WTC11 (cell line): ENCODE measurements around the gene DAPK1. TPM values are rescaled to one million over a fixed set of nuclear protein-coding genes. Genes with fewer than 3 reads are reported as not detected.

Experiments
- ATAC-seq: fragments of 200-7000 bp; cut with Tn5 transposase; 2 replicates; pipeline ENCODE4 v1.10.0; 2021; ENCODE audit warnings: mild to moderate bottlenecking, moderate library complexity
- CTCF ChIA-PET: fragments of 300-600 bp; sonication (Branson Sonifier 250); formaldehyde crosslinking; loops from one replicate; lab custom pipeline; 2021; ENCODE audit warnings: antibody characterized with exemption; lab: Charles Lee
- POLR2A ChIA-PET: fragments of 350-600 bp; sonication (Branson Sonifier 250); formaldehyde crosslinking; loops from one replicate; lab custom pipeline; 2021; ENCODE audit warnings: antibody characterized with exemption; lab: Charles Lee
- DNase-seq: peaks from one replicate; pipeline ENCODE4 v3.0.0; 2021; ENCODE audit warnings: low spot score
- H3K27ac Mint-ChIP-seq: 2 replicates; pipeline ENCODE4 v1.8.0; 2021; ENCODE audit warnings: mixed read lengths
- H3K27me3 Mint-ChIP-seq: 2 replicates; pipeline ENCODE4 v1.8.0; 2021; ENCODE audit warnings: low read depth, mild to moderate bottlenecking, moderate library complexity, mixed read lengths
- H3K36me3 Mint-ChIP-seq: 2 replicates; pipeline ENCODE4 v1.8.0; 2021; ENCODE audit warnings: mixed read lengths
- H3K4me1 Mint-ChIP-seq: 2 replicates; pipeline ENCODE4 v1.8.0; 2022; ENCODE audit warnings: mixed read lengths
- H3K4me3 Mint-ChIP-seq: 2 replicates; pipeline ENCODE4 v1.8.0; 2021; ENCODE audit warnings: mild to moderate bottlenecking, moderate library complexity, mixed read lengths
- H3K9me3 Mint-ChIP-seq: 2 replicates; pipeline ENCODE4 v1.8.0; 2021; ENCODE audit warnings: mixed read lengths
- CDX4 ChIP-seq: fragments of 250-450 bp; sonication (Bioruptor Pico); IDR thresholded peaks from 2 replicates; pipeline ENCODE4 v1.9.0; 2021; ENCODE audit warnings: moderate library complexity, mild to moderate bottlenecking, inconsistent platforms, borderline replicate concordance
- E2F5 ChIP-seq: sonication (generic); formaldehyde crosslinking; IDR thresholded peaks from 2 replicates; pipeline ENCODE4 v1.8.1; 2022; ENCODE audit warnings: mild to moderate bottlenecking, moderate library complexity, missing genetic modification reagents
- FOXJ3 ChIP-seq: sonication (generic); formaldehyde crosslinking; IDR thresholded peaks from 2 replicates; pipeline ENCODE4 v1.9.0; 2021; ENCODE audit warnings: missing genetic modification reagents, mild to moderate bottlenecking, borderline replicate concordance
- FOXK1 ChIP-seq: sonication (generic); formaldehyde crosslinking; IDR thresholded peaks from 2 replicates; pipeline ENCODE4 v1.8.0; 2022; ENCODE audit warnings: mild to moderate bottlenecking, moderate library complexity, missing genetic modification reagents
- FOXP1 ChIP-seq: sonication (generic); formaldehyde crosslinking; IDR thresholded peaks from 2 replicates; pipeline ENCODE4 v1.8.0; 2022; ENCODE audit warnings: missing genetic modification reagents, mild to moderate bottlenecking, moderate library complexity, borderline replicate concordance
- IRF2 ChIP-seq: sonication (generic); formaldehyde crosslinking; IDR thresholded peaks from 2 replicates; pipeline ENCODE4 v1.8.0; 2022; ENCODE audit warnings: low read depth, missing genetic modification reagents, borderline replicate concordance
- JAZF1 ChIP-seq: fragments of 250-450 bp; sonication (Bioruptor Pico); IDR thresholded peaks from 2 replicates; pipeline ENCODE4 v1.9.0; 2021; ENCODE audit warnings: moderate library complexity, mild to moderate bottlenecking, inconsistent platforms
- MXD4 ChIP-seq: fragments of 250-450 bp; sonication (Bioruptor Pico); IDR thresholded peaks from 2 replicates; pipeline ENCODE4 v1.8.0; 2021; ENCODE audit warnings: mild to moderate bottlenecking, moderate library complexity, borderline replicate concordance
- RELA ChIP-seq: sonication (generic); formaldehyde crosslinking; IDR thresholded peaks from 2 replicates; pipeline ENCODE4 v1.8.1; 2022; ENCODE audit warnings: missing genetic modification reagents, mild to moderate bottlenecking, borderline replicate concordance
- SMAD4 ChIP-seq: sonication (generic); formaldehyde crosslinking; IDR thresholded peaks from 2 replicates; pipeline ENCODE4 v1.8.0; 2022; ENCODE audit warnings: mild to moderate bottlenecking, missing genetic modification reagents
- SOX15 ChIP-seq: fragments of 250-450 bp; sonication (Bioruptor Pico); IDR thresholded peaks from 2 replicates; pipeline ENCODE4 v1.9.0; 2021; ENCODE audit warnings: mild to moderate bottlenecking
- SP1 ChIP-seq: sonication (generic); formaldehyde crosslinking; conservative IDR thresholded peaks from 2 replicates; pipeline ENCODE4 v1.8.1; 2022; ENCODE audit warnings: missing genetic modification reagents
- TCF7 ChIP-seq: sonication (generic); formaldehyde crosslinking; IDR thresholded peaks from 2 replicates; pipeline ENCODE4 v1.8.0; 2022; ENCODE audit warnings: mild to moderate bottlenecking, low read depth, missing genetic modification reagents, moderate library complexity
- TP53 ChIP-seq: sonication (generic); formaldehyde crosslinking; IDR thresholded peaks from 2 replicates; pipeline ENCODE4 v1.8.1; 2023; ENCODE audit warnings: mild to moderate bottlenecking, missing genetic modification reagents
- USF1 ChIP-seq: sonication (generic); formaldehyde crosslinking; IDR thresholded peaks from 2 replicates; pipeline ENCODE4 v1.8.0; 2022; ENCODE audit warnings: mild to moderate bottlenecking, missing genetic modification reagents
- USF2 ChIP-seq: sonication (generic); formaldehyde crosslinking; IDR thresholded peaks from 2 replicates; pipeline ENCODE4 v1.8.1; 2023; ENCODE audit warnings: mild to moderate bottlenecking, missing genetic modification reagents, moderate library complexity
- ZNF317 ChIP-seq: sonication (generic); formaldehyde crosslinking; IDR thresholded peaks from 2 replicates; pipeline ENCODE4 v1.8.1; 2023; ENCODE audit warnings: low read depth, mild to moderate bottlenecking, moderate library complexity, missing genetic modification reagents, borderline replicate concordance
- total RNA-seq: library from RNA; stranded (reverse); gene quantifications from 3 replicates; pipeline ENCODE4 v1.2.3, GENCODE V29; 2021
- TF ChIP-seq, protein P1 (sequence below): sonication (generic); formaldehyde crosslinking; IDR thresholded peaks from 2 replicates; pipeline ENCODE4 v1.8.1; 2022; ENCODE audit warnings: mild to moderate bottlenecking, missing genetic modification reagents, moderate library complexity, borderline replicate concordance
- TF ChIP-seq, protein P2 (sequence below): sonication (generic); formaldehyde crosslinking; IDR thresholded peaks from 2 replicates; pipeline ENCODE4 v1.8.0; 2023; ENCODE audit warnings: missing genetic modification reagents, mild to moderate bottlenecking, borderline replicate concordance
- TF ChIP-seq, protein P3 (sequence below): fragments of 250-450 bp; sonication (Bioruptor Pico); conservative IDR thresholded peaks from 2 replicates; pipeline ENCODE4 v1.9.0; 2021; ENCODE audit warnings: mild to moderate bottlenecking

Gene DAPK1
- total RNA-seq, 1 experiment from 2014 or later = 129 TPM

- TF ChIP-seq E2F5 (CRISPR knock-in tag) = no peak
- no peak for TF ChIP-seq FOXP1 (CRISPR knock-in tag)
These were observed 206.7 kb downstream of the DAPK1 start (continued) for GRCh38 chr9:87704342-87704741.

- H3K4me3 Mint-ChIP-seq = no peak overlapping the region
- no peaks in the 10 kb centered on the region for H3K9me3 Mint-ChIP-seq
- no peak for DNase-seq
- H3K36me3 Mint-ChIP-seq = peaks cover 59% of the 10 kb centered on the region
- H3K27me3 Mint-ChIP-seq = no peaks in the 10 kb centered on the region
- ATAC-seq = no peak
- ChIA-PET POLR2A (no interaction called here), CTCF (no interaction called here)
- TF ChIP-seq MXD4 (no peak), IRF2 (no peak), TCF7 (CRISPR knock-in tag) (no peak), SP1 (CRISPR knock-in tag) (no peak), FOXJ3 (CRISPR knock-in tag) (no peak), RELA (CRISPR knock-in tag) (no peak), CDX4 (CRISPR knock-in tag) (no peak), FOXK1 (CRISPR knock-in tag) (no peak), USF1 (CRISPR knock-in tag) (no peak), JAZF1 (CRISPR knock-in tag) (no peak), SMAD4 (CRISPR knock-in tag) (no peak), USF2 (CRISPR knock-in tag) (no peak), TP53 (CRISPR knock-in tag) (no peak), ZNF317 (CRISPR knock-in tag) (no peak), FOXP1 (CRISPR knock-in tag) (no peak), SOX15 (CRISPR knock-in tag) (no peak)
- TF ChIP-seq, protein P1, sequence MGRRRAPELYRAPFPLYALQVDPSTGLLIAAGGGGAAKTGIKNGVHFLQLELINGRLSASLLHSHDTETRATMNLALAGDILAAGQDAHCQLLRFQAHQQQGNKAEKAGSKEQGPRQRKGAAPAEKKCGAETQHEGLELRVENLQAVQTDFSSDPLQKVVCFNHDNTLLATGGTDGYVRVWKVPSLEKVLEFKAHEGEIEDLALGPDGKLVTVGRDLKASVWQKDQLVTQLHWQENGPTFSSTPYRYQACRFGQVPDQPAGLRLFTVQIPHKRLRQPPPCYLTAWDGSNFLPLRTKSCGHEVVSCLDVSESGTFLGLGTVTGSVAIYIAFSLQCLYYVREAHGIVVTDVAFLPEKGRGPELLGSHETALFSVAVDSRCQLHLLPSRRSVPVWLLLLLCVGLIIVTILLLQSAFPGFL (CRISPR knock-in tag) = no peak
- TF ChIP-seq, protein P2, sequence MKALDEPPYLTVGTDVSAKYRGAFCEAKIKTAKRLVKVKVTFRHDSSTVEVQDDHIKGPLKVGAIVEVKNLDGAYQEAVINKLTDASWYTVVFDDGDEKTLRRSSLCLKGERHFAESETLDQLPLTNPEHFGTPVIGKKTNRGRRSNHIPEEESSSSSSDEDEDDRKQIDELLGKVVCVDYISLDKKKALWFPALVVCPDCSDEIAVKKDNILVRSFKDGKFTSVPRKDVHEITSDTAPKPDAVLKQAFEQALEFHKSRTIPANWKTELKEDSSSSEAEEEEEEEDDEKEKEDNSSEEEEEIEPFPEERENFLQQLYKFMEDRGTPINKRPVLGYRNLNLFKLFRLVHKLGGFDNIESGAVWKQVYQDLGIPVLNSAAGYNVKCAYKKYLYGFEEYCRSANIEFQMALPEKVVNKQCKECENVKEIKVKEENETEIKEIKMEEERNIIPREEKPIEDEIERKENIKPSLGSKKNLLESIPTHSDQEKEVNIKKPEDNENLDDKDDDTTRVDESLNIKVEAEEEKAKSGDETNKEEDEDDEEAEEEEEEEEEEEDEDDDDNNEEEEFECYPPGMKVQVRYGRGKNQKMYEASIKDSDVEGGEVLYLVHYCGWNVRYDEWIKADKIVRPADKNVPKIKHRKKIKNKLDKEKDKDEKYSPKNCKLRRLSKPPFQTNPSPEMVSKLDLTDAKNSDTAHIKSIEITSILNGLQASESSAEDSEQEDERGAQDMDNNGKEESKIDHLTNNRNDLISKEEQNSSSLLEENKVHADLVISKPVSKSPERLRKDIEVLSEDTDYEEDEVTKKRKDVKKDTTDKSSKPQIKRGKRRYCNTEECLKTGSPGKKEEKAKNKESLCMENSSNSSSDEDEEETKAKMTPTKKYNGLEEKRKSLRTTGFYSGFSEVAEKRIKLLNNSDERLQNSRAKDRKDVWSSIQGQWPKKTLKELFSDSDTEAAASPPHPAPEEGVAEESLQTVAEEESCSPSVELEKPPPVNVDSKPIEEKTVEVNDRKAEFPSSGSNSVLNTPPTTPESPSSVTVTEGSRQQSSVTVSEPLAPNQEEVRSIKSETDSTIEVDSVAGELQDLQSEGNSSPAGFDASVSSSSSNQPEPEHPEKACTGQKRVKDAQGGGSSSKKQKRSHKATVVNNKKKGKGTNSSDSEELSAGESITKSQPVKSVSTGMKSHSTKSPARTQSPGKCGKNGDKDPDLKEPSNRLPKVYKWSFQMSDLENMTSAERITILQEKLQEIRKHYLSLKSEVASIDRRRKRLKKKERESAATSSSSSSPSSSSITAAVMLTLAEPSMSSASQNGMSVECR (CRISPR knock-in tag) = no peak
- TF ChIP-seq, protein P3, sequence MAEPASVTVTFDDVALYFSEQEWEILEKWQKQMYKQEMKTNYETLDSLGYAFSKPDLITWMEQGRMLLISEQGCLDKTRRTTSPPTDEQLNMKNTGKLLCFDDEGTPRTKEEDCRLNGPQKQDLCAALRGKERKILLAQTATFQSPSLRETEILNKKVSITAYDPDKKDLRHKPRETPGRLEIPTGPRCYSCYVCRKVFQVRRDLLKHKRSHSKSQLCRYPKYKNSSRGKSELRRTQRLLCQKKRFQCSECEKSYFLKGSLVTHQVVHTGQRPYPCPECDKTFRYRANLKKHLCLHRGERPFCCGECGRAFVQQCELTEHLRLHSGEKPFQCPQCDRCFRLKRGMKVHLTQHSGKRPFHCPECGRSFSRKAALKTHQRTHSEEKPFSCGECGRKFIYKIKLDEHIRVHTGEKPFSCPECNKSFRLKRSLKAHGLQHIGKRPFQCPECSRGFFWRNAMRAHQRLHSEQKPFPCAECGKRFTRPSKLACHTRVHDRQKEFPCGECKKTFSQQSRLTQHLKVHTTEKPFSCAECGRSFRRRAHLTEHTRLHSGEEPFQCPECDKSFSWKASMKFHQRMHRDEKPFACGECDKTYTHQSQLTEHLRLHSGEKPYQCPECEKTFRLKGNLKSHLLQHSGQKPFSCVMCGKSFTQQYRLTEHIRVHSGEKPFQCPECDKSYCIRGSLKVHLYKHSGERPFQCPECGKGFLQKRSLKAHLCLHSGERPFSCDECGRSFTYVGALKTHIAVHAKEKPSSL (CRISPR knock-in tag) = no peak
- no peak overlapping the region for H3K27ac Mint-ChIP-seq
- peaks cover 3% of the 10 kb centered on the region; the same call in 1 of the 2 replicates for H3K4me1 Mint-ChIP-seq
These were observed 208.5 kb downstream of the DAPK1 start for GRCh38 chr9:87706066-87706739.
